ENCODE measurements around the gene FBXL16. TPM values are rescaled to one million over a fixed set of nuclear protein-coding genes. Genes with fewer than 3 reads are reported as not detected.
A peak's percentile ranks its signal among the peaks of the same experiment; 100 is the strongest.

FBXL16 gene
- total RNA-seq, 6 experiments from 2014 or later, result 0.05 to 2.3 (median 1.7) TPM; not detected in 3

DNA sequence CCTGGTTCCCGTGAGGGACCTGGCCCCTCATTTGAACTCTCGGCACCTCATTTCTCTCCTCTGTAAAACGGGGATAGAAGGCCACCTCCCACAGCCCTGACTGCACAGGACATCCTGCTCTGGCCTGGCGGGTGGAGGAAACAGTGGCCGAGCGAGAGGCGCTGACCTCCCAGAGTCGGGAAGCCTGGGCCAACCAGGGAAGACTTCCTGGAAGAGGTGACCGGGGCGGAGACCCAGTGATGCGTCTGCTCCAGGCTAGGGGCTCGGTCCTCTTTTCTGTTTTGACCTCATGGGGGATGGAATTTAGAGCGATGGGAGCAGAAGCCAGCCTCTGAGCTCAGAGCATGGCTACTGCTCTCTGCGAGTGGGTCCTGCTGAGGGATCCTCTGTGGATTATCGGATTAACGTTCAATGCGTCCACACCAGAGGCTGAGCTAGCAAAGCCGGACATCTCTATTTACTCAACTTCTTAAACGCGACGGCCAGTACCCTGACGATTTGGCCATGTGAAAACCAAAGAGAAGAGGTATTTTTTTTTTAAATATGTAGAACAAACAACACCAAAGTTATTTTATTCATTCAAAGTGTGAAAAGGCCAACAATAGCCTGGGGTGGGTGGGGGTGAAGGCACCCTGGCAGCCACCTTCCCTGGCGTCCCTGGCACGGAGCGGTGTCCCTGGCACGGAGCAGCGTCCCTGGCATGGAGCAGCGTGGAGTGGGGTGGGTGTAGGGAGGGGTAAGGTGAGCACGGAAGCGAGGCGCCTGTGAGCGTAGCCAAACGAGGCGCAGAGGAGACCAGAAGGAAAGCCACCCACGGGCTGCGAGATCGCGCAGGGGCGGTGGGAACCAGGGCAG is 45.8 kb upstream of the FBXL16 start:
- intact Hi-C loops (cut with DNase I), result no loop called here
- Histone ChIP-seq H3K36me3 (no peaks in the 10 kb centered on the region), H3K4me1 (no peaks in the 10 kb centered on the region), H3K27me3 (no peaks in the 10 kb centered on the region), H3K27ac (no peak overlapping the region), H3K9me3 (no peaks in the 10 kb centered on the region), H3K4me3 (no peak overlapping the region)
- ATAC-seq (peak in 1 of 4 donors; percentile 12), DNase-seq (no peak)
- TF ChIP-seq POLR2A (IDR thresholded peaks at IDR 0.05), result no peak
- WGBS (ENCODE audit: insufficient coverage, low coverage, low lambda C conversion rate, missing lambda C conversion rate), result 24% methylated on average over 16 of the region's 39 CpGs

DNA sequence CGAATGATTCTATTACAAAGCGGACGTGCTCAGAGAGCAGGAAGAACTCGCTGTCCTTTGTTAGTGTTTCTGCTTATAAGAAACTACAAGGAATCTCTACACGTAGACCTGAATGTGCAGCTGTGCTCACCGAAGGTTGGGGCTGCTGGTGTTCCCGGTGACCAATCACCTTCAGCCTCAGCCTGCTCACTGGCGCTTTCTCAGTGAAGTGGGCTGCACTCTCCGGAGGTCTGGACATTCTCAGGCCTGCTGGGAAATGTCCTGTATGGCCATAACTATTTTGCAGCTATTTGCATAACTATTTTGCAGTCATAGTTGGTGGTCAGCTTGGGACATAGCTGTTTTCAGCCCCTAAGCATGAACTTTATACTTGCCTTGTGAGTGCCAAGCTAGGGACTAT is 44.9 kb upstream of the FBXL16 start:
- WGBS (ENCODE audit: insufficient coverage, low coverage, low lambda C conversion rate, missing lambda C conversion rate), result 66% methylated on average over 6 of the region's 9 CpGs
- Histone ChIP-seq H3K4me3 (no peak overlapping the region), H3K4me1 (no peaks in the 10 kb centered on the region), H3K27me3 (no peaks in the 10 kb centered on the region), H3K27ac (no peak overlapping the region), H3K9me3 (no peaks in the 10 kb centered on the region), H3K36me3 (no peaks in the 10 kb centered on the region)
- TF ChIP-seq, protein P1, sequence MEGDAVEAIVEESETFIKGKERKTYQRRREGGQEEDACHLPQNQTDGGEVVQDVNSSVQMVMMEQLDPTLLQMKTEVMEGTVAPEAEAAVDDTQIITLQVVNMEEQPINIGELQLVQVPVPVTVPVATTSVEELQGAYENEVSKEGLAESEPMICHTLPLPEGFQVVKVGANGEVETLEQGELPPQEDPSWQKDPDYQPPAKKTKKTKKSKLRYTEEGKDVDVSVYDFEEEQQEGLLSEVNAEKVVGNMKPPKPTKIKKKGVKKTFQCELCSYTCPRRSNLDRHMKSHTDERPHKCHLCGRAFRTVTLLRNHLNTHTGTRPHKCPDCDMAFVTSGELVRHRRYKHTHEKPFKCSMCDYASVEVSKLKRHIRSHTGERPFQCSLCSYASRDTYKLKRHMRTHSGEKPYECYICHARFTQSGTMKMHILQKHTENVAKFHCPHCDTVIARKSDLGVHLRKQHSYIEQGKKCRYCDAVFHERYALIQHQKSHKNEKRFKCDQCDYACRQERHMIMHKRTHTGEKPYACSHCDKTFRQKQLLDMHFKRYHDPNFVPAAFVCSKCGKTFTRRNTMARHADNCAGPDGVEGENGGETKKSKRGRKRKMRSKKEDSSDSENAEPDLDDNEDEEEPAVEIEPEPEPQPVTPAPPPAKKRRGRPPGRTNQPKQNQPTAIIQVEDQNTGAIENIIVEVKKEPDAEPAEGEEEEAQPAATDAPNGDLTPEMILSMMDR (IDR thresholded peaks at IDR 0.05), result no peak
- no peak for TF ChIP-seq POLR2A (IDR thresholded peaks at IDR 0.05)
- DNase-seq (no peak), ATAC-seq (no peak)
- intact Hi-C loops (cut with DNase I), result no loop called here

DNA sequence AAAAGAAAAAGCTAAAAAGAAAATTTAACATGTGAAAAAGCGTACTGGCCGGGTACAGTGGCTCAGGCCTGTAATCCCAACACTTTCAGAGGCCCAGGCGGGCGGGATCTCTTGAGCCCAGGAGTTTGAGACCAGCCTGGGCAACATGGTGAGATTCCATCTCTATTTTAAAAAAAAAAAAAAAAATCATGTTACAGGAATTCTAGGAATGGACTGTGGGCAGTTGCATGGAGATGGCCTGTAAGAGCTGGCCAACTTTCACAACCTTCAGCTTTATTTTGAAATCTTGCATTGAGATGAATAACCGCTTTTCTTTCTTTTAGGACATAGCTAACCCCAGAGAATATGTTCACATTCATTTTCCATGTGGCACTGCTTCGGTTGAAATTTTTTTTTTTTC is 43.4 kb upstream of the FBXL16 start:
- TF ChIP-seq POLR2A (IDR thresholded peaks at IDR 0.05), result no peak
- TF ChIP-seq, protein P1 (IDR thresholded peaks at IDR 0.05), result no peak
- intact Hi-C loops (cut with DNase I), result no loop called here
- H3K9me3 ChIP-seq, result no peaks in the 10 kb centered on the region
- no peaks in the 10 kb centered on the region for H3K27me3 ChIP-seq
- no peak for DNase-seq
- WGBS (ENCODE audit: insufficient coverage, low coverage, low lambda C conversion rate, missing lambda C conversion rate), result 69% methylated on average over 6 of the region's 6 CpGs
- H3K36me3 ChIP-seq, result no peaks in the 10 kb centered on the region
- ATAC-seq, result no peak
- H3K4me3 ChIP-seq, result no peak overlapping the region
- no peak overlapping the region for H3K27ac ChIP-seq
- H3K4me1 ChIP-seq, result no peaks in the 10 kb centered on the region

DNA sequence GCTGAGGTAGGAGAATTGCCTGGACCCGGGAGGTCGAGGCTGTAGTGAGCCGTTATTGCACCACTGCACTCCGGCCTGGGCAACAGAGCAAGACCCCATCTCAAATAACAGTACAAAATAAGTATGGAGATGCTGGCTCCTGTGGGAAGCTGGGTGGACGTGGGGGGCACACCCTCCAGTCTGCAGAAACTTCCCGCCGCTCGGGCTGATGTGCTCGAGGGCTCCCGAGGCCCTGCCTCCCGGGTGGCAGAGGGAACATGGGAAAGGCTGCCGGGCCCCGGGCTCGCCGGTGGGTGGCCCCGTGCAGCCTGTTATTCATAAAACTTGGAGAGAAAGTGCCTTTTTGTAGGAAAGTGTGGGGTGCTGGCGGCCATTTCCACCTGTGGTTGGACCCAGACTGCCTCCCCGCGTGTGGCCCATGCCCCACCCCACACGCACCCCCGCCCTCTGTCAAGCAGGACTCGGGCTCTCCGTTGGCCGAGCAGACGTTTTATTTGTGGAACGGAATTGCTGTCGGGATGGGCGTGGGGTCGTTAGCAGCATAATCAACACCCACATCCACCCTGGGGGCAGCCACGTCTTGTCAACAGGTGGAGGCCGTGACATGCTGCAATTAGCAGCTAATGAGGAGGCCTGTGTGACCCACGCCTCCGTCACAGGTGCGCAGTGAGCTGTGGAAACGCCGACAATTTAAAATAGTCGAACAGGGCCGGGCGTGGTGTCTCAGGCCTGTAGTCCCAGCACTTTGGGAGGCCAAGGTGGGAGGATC is 42.6 kb upstream of the FBXL16 start:
- DNase-seq, result no peak
- intact Hi-C loops (cut with DNase I), result no loop called here

More for the DNA sequence above, 42.6 kb upstream of the FBXL16 start:
- no peaks in the 10 kb centered on the region for H3K27me3 ChIP-seq
- TF ChIP-seq, protein P1 (IDR thresholded peaks at IDR 0.05), result no peak
- no peak for TF ChIP-seq POLR2A (IDR thresholded peaks at IDR 0.05)
- no peaks in the 10 kb centered on the region for H3K4me1 ChIP-seq
- no peak overlapping the region for H3K4me3 ChIP-seq
- H3K27ac ChIP-seq, result no peak overlapping the region
- H3K9me3 ChIP-seq, result no peaks in the 10 kb centered on the region
- H3K36me3 ChIP-seq, result no peaks in the 10 kb centered on the region
- 77% methylated on average over 10 of the region's 39 CpGs for WGBS (ENCODE audit: insufficient coverage, low coverage, low lambda C conversion rate, missing lambda C conversion rate)
- ATAC-seq, result no peak

All from right lobe of liver (tissue), 6 donors.